ENCODE data around the gene SPSB2.

The SPSB2 gene

GRCh38 chr12:6829536-6830220, 43.4 kb downstream of the SPSB2 start:
- peak; percentile 45 for DNase-seq

GRCh38 chr12:6828781-6829535, 44.1 kb downstream of the SPSB2 start:
- peak; percentile 45 for DNase-seq

- peak; percentile 33 for DNase-seq
These were observed 44.9 kb downstream of the SPSB2 start, which contains the start of gene P3H3 for GRCh38 chr12:6827982-6828780. P3H3 (plus strand) TSS chr12:6828407; CDS start chr12:6828441, 34 bp downstream.

GRCh38 chr12:6827437-6827911, 45.6 kb downstream of the SPSB2 start:
- DNase-seq: peak; percentile 73

- DNase-seq: no peak
These were observed 46.2 kb downstream of the SPSB2 start for GRCh38 chr12:6826734-6827436.

GRCh38 chr12:6826125-6826733, 46.9 kb downstream of the SPSB2 start:
- no peak for DNase-seq

GRCh38 chr12:6825398-6826124, 47.5 kb downstream of the SPSB2 start:
- peak; percentile 53 for DNase-seq

- no peak for DNase-seq
These were observed 48.2 kb downstream of the SPSB2 start for GRCh38 chr12:6824901-6825381.

GRCh38 chr12:6824085-6824775, 48.9 kb downstream of the SPSB2 start:
- DNase-seq: no peak

- DNase-seq: no peak
These were observed 49.7 kb downstream of the SPSB2 start for GRCh38 chr12:6823182-6824084.

- no peak for DNase-seq
These were observed 50.5 kb downstream of the SPSB2 start for GRCh38 chr12:6822426-6823135.

GRCh38 chr12:6821591-6822425, 51.3 kb downstream of the SPSB2 start, which contains the start of gene GPR162:
GPR162 (plus strand) TSS chr12:6821821; CDS start chr12:6823899, 2,078 bp downstream.
- peak; percentile 36 for DNase-seq
